22Rv1 (cell line): ENCODE results near the gene TLX1.

Source experiments
- H3K27ac ChIP-seq: fragments of 450-650 bp; 2 replicates; pipeline ENCODE4 v1.5.1; 2017
- CTCF ChIP-seq: fragments of 450-650 bp; IDR thresholded peaks from 2 replicates; pipeline ENCODE4 v1.5.1; 2017; ENCODE audit warnings: mild to moderate bottlenecking
- ZFX ChIP-seq: fragments of 450-650 bp; IDR thresholded peaks from 2 replicates; pipeline ENCODE4 v1.6.1; 2017; ENCODE audit warnings: antibody characterized with exemption, borderline replicate concordance

Gene TLX1

DNA sequence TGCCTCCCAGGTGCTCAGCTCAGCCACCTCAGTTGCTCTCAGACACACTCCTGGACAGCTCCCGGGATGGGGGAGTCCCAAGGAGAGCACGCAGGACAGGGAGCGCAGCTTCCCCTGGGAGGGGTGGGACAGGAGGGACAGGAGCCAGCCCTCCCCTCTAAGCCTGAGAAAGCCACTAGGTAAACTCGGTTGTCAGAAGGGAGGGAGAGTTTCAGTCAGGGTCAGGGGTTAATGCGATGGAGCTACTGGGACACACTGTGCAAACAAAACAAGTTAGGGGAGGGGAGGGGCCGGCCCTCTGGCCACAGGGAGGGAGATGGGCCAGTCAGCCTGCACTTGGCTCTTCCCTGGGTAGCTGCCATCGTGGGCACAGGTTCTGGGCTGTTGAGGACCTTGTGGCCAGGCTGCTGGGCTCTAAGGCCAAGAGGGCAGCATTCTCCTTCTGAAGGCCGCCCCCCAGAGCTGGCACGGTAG lies 38.2 kb upstream of the TLX1 start:
- TF ChIP-seq ZFX (no peak), CTCF (no peak)
- peak overlapping the region; percentile 91 for H3K27ac ChIP-seq

DNA sequence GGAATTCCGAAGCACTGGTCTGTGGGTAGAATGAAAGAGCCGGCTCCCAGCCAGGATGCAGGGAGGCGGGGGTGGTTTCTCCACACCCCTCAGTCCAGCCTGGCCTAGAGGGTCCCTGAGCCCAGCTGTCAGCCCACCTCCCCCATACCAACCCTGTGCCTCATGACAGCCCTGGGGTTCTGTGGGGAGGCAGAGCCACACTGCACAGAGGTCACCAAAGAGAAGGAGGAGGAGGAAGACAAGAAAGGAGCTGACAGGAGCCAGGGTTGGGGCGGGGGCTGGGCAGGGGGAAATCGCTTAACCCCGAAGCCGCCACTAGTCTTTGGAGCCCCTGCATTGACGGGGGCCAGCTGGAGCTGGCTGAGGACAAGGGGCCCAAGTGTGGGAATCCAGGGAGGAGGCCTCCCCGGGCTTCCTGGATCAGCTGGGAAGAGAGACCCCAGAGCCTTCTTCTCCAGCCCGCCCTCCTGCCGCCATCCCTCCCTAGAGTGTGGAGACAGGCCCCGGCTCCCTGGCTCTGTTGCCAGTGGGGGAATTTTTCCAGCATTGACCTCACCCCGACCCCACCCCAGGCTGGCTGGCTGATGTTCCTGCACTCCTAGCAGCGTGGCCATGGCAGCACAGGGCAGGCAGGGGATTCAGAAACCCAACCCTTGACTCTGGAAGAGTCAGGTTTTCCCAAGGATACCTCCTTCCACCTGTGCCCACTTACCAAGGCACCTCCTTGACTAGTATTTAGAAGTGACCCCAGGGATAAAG lies 36.8 kb upstream of the TLX1 start:
- peak overlapping the region; percentile 91 for H3K27ac ChIP-seq
- TF ChIP-seq CTCF, result no peak
- TF ChIP-seq ZFX, result no peak

DNA sequence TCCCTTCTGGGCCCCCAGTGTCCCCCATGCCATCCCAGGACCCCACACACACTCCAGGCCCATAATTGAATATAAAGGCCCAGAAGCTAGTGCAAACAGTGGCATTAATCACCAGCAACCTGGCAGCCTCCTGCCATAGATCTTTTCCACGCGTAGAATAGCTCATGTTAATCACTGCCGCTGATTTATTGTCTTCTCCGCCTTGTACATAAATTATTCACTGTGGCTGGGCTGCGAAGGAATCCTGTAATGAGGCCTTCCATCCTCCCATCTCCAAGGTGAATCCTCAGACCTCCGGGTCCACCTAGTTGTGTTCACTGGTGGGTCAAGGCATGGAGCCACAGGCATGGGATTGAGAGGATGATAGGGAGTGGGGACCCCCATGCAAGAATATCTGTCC lies 36.1 kb upstream of the TLX1 start:
- peak overlapping the region; percentile 91 for H3K27ac ChIP-seq
- no peak for TF ChIP-seq CTCF
- no peak for TF ChIP-seq ZFX

DNA sequence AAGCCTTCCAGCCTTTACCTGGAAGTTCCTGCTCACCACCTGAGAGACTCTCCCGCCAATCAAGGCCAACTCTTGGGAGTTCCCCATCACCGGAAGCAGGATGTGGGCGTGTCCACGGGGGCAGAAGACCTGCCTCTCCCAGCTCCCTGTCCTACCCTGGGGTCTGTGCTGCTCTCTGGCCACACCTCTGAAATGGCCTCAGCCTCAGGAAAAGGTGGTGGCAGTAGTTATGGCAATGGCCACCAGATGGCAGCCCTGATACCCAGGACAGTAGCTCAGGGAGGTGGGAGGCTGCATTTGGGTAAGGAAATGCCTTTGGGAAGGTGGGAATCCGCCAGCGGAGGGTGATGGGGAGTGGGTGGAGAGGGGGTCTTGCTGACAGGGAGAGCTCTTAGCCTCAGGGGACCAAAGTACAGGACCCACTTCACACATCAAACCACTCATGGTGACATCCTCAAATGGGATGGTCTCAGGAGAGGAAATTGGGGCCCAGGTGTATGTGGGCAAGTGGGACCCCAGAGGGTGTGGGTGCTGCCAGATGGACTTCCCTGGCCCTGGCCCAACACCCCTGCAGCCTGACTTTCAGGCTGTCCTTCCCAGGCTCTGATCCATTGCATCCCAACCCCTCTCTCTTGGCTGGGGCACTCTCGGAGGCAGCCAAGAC lies 35.4 kb upstream of the TLX1 start:
- H3K27ac ChIP-seq, result peak overlapping the region; percentile 91
- TF ChIP-seq CTCF (peak; percentile 96), ZFX (no peak)

- TF ChIP-seq CTCF (no peak), ZFX (no peak)
- H3K27ac ChIP-seq, result 0 out of 2 replicates have a peak overlapping the region, but pooled peaks have one; percentile 91
Measured at GRCh38 chr10:101096378-101096777, 34.7 kb upstream of the TLX1 start.

- H3K27ac ChIP-seq, result no peak overlapping the region
- TF ChIP-seq ZFX, result no peak
- no peak for TF ChIP-seq CTCF
Measured at GRCh38 chr10:101097881-101098280, 33.2 kb upstream of the TLX1 start.

DNA sequence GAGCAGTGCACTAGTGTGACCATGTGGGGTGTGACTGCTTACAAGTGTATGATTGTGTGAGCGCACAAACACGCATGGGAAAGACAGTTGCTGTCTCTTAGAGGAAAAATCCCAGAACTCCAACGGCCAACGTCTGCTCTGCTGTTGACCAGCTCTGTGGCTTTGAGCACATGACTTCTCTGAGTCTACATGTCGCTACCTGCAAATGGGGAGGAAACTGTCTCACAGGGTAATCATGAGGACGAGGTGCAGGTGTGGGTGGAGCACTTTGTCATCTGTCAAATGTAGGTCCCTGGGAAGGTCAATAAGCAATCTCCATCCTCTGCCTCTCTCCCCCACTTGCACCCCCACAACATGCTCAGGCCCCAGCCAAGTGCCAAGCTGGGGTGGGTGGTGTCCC lies 31.2 kb upstream of the TLX1 start:
- no peak for TF ChIP-seq ZFX
- TF ChIP-seq CTCF, result no peak
- no peak overlapping the region for H3K27ac ChIP-seq
